GM21423 (cell line): Measurements from ENCODE around the gene FAHD2A.
"Not testable (repeated sequence)": the region's sequence is repeated elsewhere in the genome, so short reads cannot be mapped to it uniquely, and the experiment has no call there.

Experiments
- ATAC-seq: cut with Tn5 transposase; IDR thresholded peaks from one replicate; pipeline ENCODE4 v1.9.1; 2021; ENCODE audit warnings: mild to moderate bottlenecking, moderate library complexity; ENCODE audit not compliant: unreplicated experiment

The FAHD2A gene

GRCh38 chr2:95389245-95390119, 13.0 kb upstream of the FAHD2A start:
- peak; percentile 59 for ATAC-seq

GRCh38 chr2:95390272-95390880, 12.1 kb upstream of the FAHD2A start:
- no peak for ATAC-seq

- ATAC-seq = no peak
Observed at GRCh38 chr2:95390881-95391321, 11.6 kb upstream of the FAHD2A start.

- ATAC-seq = no peak
Observed at GRCh38 chr2:95391641-95392310, 10.7 kb upstream of the FAHD2A start.

GRCh38 chr2:95392320-95392719, 10.2 kb upstream of the FAHD2A start:
- ATAC-seq = no peak

GRCh38 chr2:95392730-95393455, 9.6 kb upstream of the FAHD2A start:
- no peak for ATAC-seq

- no peak for ATAC-seq
Observed at GRCh38 chr2:95393901-95394300, 8.6 kb upstream of the FAHD2A start.

GRCh38 chr2:95399061-95399460, 3.4 kb upstream of the FAHD2A start:
- no peak for ATAC-seq

- no peak for ATAC-seq
Observed at GRCh38 chr2:95401480-95401879, 1.0 kb upstream of the FAHD2A start.

GRCh38 chr2:95402004-95402369, 521 bp upstream of the FAHD2A start:
- ATAC-seq = peak; percentile 16

- peak; percentile 25 for ATAC-seq
Observed at GRCh38 chr2:95403204-95403721, 755 bp downstream of the FAHD2A start.

- ATAC-seq = not testable (repeated sequence)
Observed at GRCh38 chr2:95403824-95404223, 1.3 kb downstream of the FAHD2A start.

GRCh38 chr2:95404676-95405075, 2.2 kb downstream of the FAHD2A start:
- ATAC-seq = not testable (repeated sequence)

- ATAC-seq = not testable (repeated sequence)
Observed at GRCh38 chr2:95411239-95411638, 8.7 kb downstream of the FAHD2A start.

- ATAC-seq = peak; percentile 86
Observed at GRCh38 chr2:95414015-95414594, 11.6 kb downstream of the FAHD2A start.

- not testable (repeated sequence) for ATAC-seq
Observed at GRCh38 chr2:95415138-95415537, 12.6 kb downstream of the FAHD2A start.

- not testable (repeated sequence) for ATAC-seq
Observed at GRCh38 chr2:95415561-95415960, 13.1 kb downstream of the FAHD2A start.

GRCh38 chr2:95427196-95427867, 24.8 kb downstream of the FAHD2A start:
- not testable (repeated sequence) for ATAC-seq

GRCh38 chr2:95429748-95430467, 27.4 kb downstream of the FAHD2A start:
- ATAC-seq = not testable (repeated sequence)
